Measurements from ENCODE around the gene GNB1L. TPM values are rescaled to one million over a fixed set of nuclear protein-coding genes. Genes with fewer than 3 reads are reported as not detected.

GNB1L gene
- total and polyA plus RNA-seq, 2 of the 13 experiments (the other 11 are each of a cell fraction or from before 2014, with no cell fraction given), result 2.5 to 7.4 TPM

- CTCF ChIA-PET (ENCODE audit: low intra/inter-chr PET ratio, low total read pairs), result no interaction called here
- Histone ChIP-seq H3K27me3 (ENCODE audit: control insufficient read depth in 1 of 2, insufficient read depth in 2 of 2, low read length in 2 of 2) (no peaks in the 10 kb centered on the region), H2AFZ (ENCODE audit: low read length) (no peak overlapping the region), H3K79me2 (ENCODE audit: insufficient read depth, low read length) (no peaks in the 10 kb centered on the region), H3K9ac (ENCODE audit: insufficient read depth, low read depth, low read length) (no peak overlapping the region), H3K4me1 (ENCODE audit: insufficient read depth, low read length) (peaks cover 9% of the 10 kb centered on the region), H4K20me1 (ENCODE audit: insufficient read depth, low read length) (no peaks in the 10 kb centered on the region), H3K9me3 (ENCODE audit: low read length) (no peaks in the 10 kb centered on the region), H3K4me3 (replicated peaks in 1 of 3; ENCODE audit: insufficient read depth in 1 of 3, low read depth in 2 of 3, low read length in 3 of 3) (no peak overlapping the region), H3K27ac (ENCODE audit: extremely low read length, insufficient read depth, low read length) (no peak overlapping the region), H3K36me3 (replicated peaks in 1 of 2; ENCODE audit: control insufficient read depth in 1 of 2, insufficient read depth in 2 of 2, low read length in 2 of 2) (no peaks in the 10 kb centered on the region), H3K4me2 (ENCODE audit: low read depth, low read length) (no peak overlapping the region)
- no TSS peak for BruUV-seq (replicated peaks)
- no peak for FAIRE-seq
- in situ Hi-C loops (cut with HindIII; ENCODE audit: extremely low pct_ligation_motif_present, low pct_unique_long_range_greater_than_20kb) (no loop called here), intact Hi-C loops (cut with micrococcal nuclease; ENCODE audit: unreplicated experiment) (no loop called here)
- ATAC-seq, result no peak
- DNase-seq (ENCODE audit: low spot score), result no peak
- POLR2A ChIA-PET, result no interaction called here
- TF ChIP-seq, protein P1, sequence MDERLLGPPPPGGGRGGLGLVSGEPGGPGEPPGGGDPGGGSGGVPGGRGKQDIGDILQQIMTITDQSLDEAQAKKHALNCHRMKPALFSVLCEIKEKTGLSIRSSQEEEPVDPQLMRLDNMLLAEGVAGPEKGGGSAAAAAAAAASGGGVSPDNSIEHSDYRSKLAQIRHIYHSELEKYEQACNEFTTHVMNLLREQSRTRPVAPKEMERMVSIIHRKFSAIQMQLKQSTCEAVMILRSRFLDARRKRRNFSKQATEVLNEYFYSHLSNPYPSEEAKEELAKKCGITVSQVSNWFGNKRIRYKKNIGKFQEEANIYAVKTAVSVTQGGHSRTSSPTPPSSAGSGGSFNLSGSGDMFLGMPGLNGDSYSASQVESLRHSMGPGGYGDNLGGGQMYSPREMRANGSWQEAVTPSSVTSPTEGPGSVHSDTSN (CRISPR knock-in tag; IDR thresholded peaks at IDR 0.05), result no peak
- TF ChIP-seq ZNF607 (CRISPR knock-in tag; IDR thresholded peaks at IDR 0.05; ENCODE audit: borderline replicate concordance) (no peak), STAG1 (CRISPR knock-in tag; IDR thresholded peaks at IDR 0.05) (no peak), CHD4 (IDR thresholded peaks at IDR 0.05; ENCODE audit: borderline replicate concordance, low read length) (no peak), HDAC2 (CRISPR knock-in tag; IDR thresholded peaks at IDR 0.05) (no peak), ZNF639 (CRISPR knock-in tag; conservative IDR thresholded peaks at IDR 0.05) (no peak), MLLT10 (CRISPR knock-in tag; IDR thresholded peaks at IDR 0.05) (no peak), NFIB (CRISPR knock-in tag; IDR thresholded peaks at IDR 0.05; ENCODE audit: borderline replicate concordance) (no peak), FOXC1 (CRISPR knock-in tag; IDR thresholded peaks at IDR 0.05; ENCODE audit: borderline replicate concordance) (no peak), ZNF678 (CRISPR knock-in tag; IDR thresholded peaks at IDR 0.05) (no peak), KMT2A (CRISPR knock-in tag; IDR thresholded peaks at IDR 0.05) (no peak), HOXA3 (CRISPR knock-in tag; IDR thresholded peaks at IDR 0.05) (no peak)
- TF ChIP-seq, protein P2, sequence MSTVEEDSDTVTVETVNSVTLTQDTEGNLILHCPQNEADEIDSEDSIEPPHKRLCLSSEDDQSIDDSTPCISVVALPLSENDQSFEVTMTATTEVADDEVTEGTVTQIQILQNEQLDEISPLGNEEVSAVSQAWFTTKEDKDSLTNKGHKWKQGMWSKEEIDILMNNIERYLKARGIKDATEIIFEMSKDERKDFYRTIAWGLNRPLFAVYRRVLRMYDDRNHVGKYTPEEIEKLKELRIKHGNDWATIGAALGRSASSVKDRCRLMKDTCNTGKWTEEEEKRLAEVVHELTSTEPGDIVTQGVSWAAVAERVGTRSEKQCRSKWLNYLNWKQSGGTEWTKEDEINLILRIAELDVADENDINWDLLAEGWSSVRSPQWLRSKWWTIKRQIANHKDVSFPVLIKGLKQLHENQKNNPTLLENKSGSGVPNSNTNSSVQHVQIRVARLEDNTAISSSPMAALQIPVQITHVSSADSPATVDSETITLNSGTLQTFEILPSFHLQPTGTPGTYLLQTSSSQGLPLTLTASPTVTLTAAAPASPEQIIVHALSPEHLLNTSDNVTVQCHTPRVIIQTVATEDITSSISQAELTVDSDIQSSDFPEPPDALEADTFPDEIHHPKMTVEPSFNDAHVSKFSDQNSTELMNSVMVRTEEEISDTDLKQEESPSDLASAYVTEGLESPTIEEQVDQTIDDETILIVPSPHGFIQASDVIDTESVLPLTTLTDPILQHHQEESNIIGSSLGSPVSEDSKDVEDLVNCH (CRISPR knock-in tag; IDR thresholded peaks at IDR 0.05), result no peak
- TF ChIP-seq, protein P3, sequence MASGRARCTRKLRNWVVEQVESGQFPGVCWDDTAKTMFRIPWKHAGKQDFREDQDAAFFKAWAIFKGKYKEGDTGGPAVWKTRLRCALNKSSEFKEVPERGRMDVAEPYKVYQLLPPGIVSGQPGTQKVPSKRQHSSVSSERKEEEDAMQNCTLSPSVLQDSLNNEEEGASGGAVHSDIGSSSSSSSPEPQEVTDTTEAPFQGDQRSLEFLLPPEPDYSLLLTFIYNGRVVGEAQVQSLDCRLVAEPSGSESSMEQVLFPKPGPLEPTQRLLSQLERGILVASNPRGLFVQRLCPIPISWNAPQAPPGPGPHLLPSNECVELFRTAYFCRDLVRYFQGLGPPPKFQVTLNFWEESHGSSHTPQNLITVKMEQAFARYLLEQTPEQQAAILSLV (CRISPR knock-in tag; IDR thresholded peaks at IDR 0.05; ENCODE audit: borderline replicate concordance), result no peak
- TF ChIP-seq, protein P4, sequence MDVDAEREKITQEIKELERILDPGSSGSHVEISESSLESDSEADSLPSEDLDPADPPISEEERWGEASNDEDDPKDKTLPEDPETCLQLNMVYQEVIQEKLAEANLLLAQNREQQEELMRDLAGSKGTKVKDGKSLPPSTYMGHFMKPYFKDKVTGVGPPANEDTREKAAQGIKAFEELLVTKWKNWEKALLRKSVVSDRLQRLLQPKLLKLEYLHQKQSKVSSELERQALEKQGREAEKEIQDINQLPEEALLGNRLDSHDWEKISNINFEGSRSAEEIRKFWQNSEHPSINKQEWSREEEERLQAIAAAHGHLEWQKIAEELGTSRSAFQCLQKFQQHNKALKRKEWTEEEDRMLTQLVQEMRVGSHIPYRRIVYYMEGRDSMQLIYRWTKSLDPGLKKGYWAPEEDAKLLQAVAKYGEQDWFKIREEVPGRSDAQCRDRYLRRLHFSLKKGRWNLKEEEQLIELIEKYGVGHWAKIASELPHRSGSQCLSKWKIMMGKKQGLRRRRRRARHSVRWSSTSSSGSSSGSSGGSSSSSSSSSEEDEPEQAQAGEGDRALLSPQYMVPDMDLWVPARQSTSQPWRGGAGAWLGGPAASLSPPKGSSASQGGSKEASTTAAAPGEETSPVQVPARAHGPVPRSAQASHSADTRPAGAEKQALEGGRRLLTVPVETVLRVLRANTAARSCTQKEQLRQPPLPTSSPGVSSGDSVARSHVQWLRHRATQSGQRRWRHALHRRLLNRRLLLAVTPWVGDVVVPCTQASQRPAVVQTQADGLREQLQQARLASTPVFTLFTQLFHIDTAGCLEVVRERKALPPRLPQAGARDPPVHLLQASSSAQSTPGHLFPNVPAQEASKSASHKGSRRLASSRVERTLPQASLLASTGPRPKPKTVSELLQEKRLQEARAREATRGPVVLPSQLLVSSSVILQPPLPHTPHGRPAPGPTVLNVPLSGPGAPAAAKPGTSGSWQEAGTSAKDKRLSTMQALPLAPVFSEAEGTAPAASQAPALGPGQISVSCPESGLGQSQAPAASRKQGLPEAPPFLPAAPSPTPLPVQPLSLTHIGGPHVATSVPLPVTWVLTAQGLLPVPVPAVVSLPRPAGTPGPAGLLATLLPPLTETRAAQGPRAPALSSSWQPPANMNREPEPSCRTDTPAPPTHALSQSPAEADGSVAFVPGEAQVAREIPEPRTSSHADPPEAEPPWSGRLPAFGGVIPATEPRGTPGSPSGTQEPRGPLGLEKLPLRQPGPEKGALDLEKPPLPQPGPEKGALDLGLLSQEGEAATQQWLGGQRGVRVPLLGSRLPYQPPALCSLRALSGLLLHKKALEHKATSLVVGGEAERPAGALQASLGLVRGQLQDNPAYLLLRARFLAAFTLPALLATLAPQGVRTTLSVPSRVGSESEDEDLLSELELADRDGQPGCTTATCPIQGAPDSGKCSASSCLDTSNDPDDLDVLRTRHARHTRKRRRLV (CRISPR knock-in tag; IDR thresholded peaks at IDR 0.05), result no peak
Measured at GRCh38 chr22:19791243-19791642, 63.4 kb downstream of the GNB1L start.

Data from HepG2 (cell line).